Stimulated activated CD4-positive, alpha-beta T cell treated with anti-CD3 and anti-CD28 coated beads, Interleukin-4, amount 100 ng/mL, for 24 hours (primary cell): Measurements from ENCODE around the gene PSMD1.
"Not testable (repeated sequence)": the region's sequence is repeated elsewhere in the genome, so short reads cannot be mapped to it uniquely, and the experiment has no call there.

Source experiments
- DNase-seq: peaks from one replicate; pipeline ENCODE4 v3.0.0-alpha.2; 2020

Gene PSMD1

GRCh38 chr2:231189571-231190495, 133.2 kb downstream of the PSMD1 start:
- no peak for DNase-seq

GRCh38 chr2:231190531-231191197, 134.0 kb downstream of the PSMD1 start:
- DNase-seq: no peak

GRCh38 chr2:231191896-231192872, 135.5 kb downstream of the PSMD1 start:
- no peak for DNase-seq

GRCh38 chr2:231193216-231193615, 136.5 kb downstream of the PSMD1 start:
- no peak for DNase-seq

- DNase-seq: no peak
Observed at GRCh38 chr2:231196592-231196991, 139.9 kb downstream of the PSMD1 start.

GRCh38 chr2:231197196-231197595, 140.5 kb downstream of the PSMD1 start:
- not testable (repeated sequence) for DNase-seq

GRCh38 chr2:231197706-231198290, 141.1 kb downstream of the PSMD1 start:
- no peak for DNase-seq

GRCh38 chr2:231198291-231199173, 141.9 kb downstream of the PSMD1 start, which contains the start of gene ARMC9:
TSS of gene ARMC9 (plus strand) at chr2:231198631. CDS start at chr2:231206239, 7,608 bp downstream.
- DNase-seq: peak; percentile 75

GRCh38 chr2:231199219-231199618, 142.6 kb downstream of the PSMD1 start:
- DNase-seq: no peak

GRCh38 chr2:231200805-231201474, 144.3 kb downstream of the PSMD1 start:
- no peak for DNase-seq

GRCh38 chr2:231201475-231201814, 144.8 kb downstream of the PSMD1 start:
- DNase-seq: no peak

- no peak for DNase-seq
Observed at GRCh38 chr2:231203087-231203486, 146.4 kb downstream of the PSMD1 start.

- no peak for DNase-seq
Observed at GRCh38 chr2:231204146-231204545, 147.5 kb downstream of the PSMD1 start.

- no peak for DNase-seq
Observed at GRCh38 chr2:231204581-231204980, 147.9 kb downstream of the PSMD1 start.

- DNase-seq: no peak
Observed at GRCh38 chr2:231207734-231208133, 151.1 kb downstream of the PSMD1 start.

- DNase-seq: no peak
Observed at GRCh38 chr2:231210782-231211181, 154.1 kb downstream of the PSMD1 start.

- no peak for DNase-seq
Observed at GRCh38 chr2:231211486-231211885, 154.8 kb downstream of the PSMD1 start.

- no peak for DNase-seq
Observed at GRCh38 chr2:231212329-231212845, 155.7 kb downstream of the PSMD1 start.

- DNase-seq: no peak
Observed at GRCh38 chr2:231213931-231214642, 157.4 kb downstream of the PSMD1 start.

GRCh38 chr2:231218366-231218765, 161.7 kb downstream of the PSMD1 start:
- DNase-seq: no peak
